ELR (cell line): ENCODE data around the gene IFI16.
A peak's percentile ranks its signal among the peaks of the same experiment; 100 is the strongest.
"Not testable (repeated sequence)": the region's sequence is repeated elsewhere in the genome, so short reads cannot be mapped to it uniquely, and the experiment has no call there.

Experiments
- DNase-seq: peaks from one replicate; pipeline ENCODE4 v3.0.0-alpha.2; 2015; ENCODE audit warnings: low read depth

IFI16 gene

GRCh38 chr1:159007726-159008125 is 2.0 kb upstream of the IFI16 start:
- DNase-seq: no peak

GRCh38 chr1:159008744-159009188 is 941 bp upstream of the IFI16 start:
- peak; percentile 49 for DNase-seq

GRCh38 chr1:159009287-159009686 is 420 bp upstream of the IFI16 start:
- peak; percentile 61 for DNase-seq

GRCh38 chr1:159010391-159010790 is 684 bp downstream of the IFI16 start:
- DNase-seq: no peak

GRCh38 chr1:159011001-159011400 is 1.3 kb downstream of the IFI16 start:
- DNase-seq: peak; percentile 33

GRCh38 chr1:159011751-159012150 is 2.0 kb downstream of the IFI16 start:
- DNase-seq: no peak

GRCh38 chr1:159012495-159012894 is 2.8 kb downstream of the IFI16 start:
- peak; percentile 53 for DNase-seq

GRCh38 chr1:159014003-159014571 is 4.4 kb downstream of the IFI16 start:
- DNase-seq: no peak

- peak; percentile 16 for DNase-seq
Observed at GRCh38 chr1:159014851-159015250, 5.1 kb downstream of the IFI16 start.

- DNase-seq: peak; percentile 94
Observed at GRCh38 chr1:159015440-159015909, 5.8 kb downstream of the IFI16 start.

- no peak for DNase-seq
Observed at GRCh38 chr1:159023723-159024122, 14.0 kb downstream of the IFI16 start.

- no peak for DNase-seq
Observed at GRCh38 chr1:159025043-159025442, 15.3 kb downstream of the IFI16 start.

GRCh38 chr1:159026841-159027240 is 17.1 kb downstream of the IFI16 start:
- DNase-seq: not testable (repeated sequence)

- DNase-seq: no peak
Observed at GRCh38 chr1:159030311-159030710, 20.6 kb downstream of the IFI16 start.

GRCh38 chr1:159030877-159031447 is 21.3 kb downstream of the IFI16 start:
- no peak for DNase-seq

GRCh38 chr1:159040206-159040605 is 30.5 kb downstream of the IFI16 start:
- DNase-seq: peak; percentile 53

- no peak for DNase-seq
Observed at GRCh38 chr1:159040893-159041724, 31.4 kb downstream of the IFI16 start.

GRCh38 chr1:159046486-159046885 is 36.8 kb downstream of the IFI16 start:
- not testable (repeated sequence) for DNase-seq

- DNase-seq: no peak
Observed at GRCh38 chr1:159051436-159051835, 41.7 kb downstream of the IFI16 start.

GRCh38 chr1:159054427-159054826 is 44.7 kb downstream of the IFI16 start:
- no peak for DNase-seq

GRCh38 chr1:159055181-159055641 is 45.5 kb downstream of the IFI16 start:
- DNase-seq: no peak

- DNase-seq: no peak
Observed at GRCh38 chr1:159056069-159056698, 46.5 kb downstream of the IFI16 start.
